Colonic mucosa (tissue), 4 donors: ENCODE results near the gene CACNA1A. TPM values are rescaled to one million over a fixed set of nuclear protein-coding genes. Genes with fewer than 3 reads are reported as not detected.

ENCODE experiments used
- DNase-seq: peaks from one replicate; pipeline ENCODE4 v3.0.0-alpha.2; 2020
- H3K27ac ChIP-seq: fragments of 200-600 bp; one replicate; pipeline ENCODE4 v1.8.0; 2021
- H3K27me3 ChIP-seq: fragments of 200-600 bp; one replicate; pipeline ENCODE4 v1.8.0; 2021
- H3K36me3 ChIP-seq: fragments of 200-600 bp; one replicate; pipeline ENCODE4 v1.8.0; 2021
- H3K4me1 ChIP-seq: fragments of 200-600 bp; one replicate; pipeline ENCODE4 v1.8.0; 2021; ENCODE audit warnings: mild to moderate bottlenecking
- H3K4me3 ChIP-seq: fragments of 200-600 bp; one replicate; pipeline ENCODE4 v1.8.0; 2021
- H3K9ac ChIP-seq, 2 donors: one replicate each; pipeline ENCODE4 v1.7.0; 2013; ENCODE audit warnings: control low read depth in 2 of 2, low read depth in 2 of 2, low read length in 2 of 2
- H3K9me3 ChIP-seq: fragments of 200-600 bp; one replicate; pipeline ENCODE4 v1.8.0; 2021
- CTCF ChIP-seq: fragments of 200-600 bp; IDR thresholded peaks from one replicate; pipeline ENCODE4 v1.8.0; 2022; ENCODE audit warnings: antibody characterized with exemption, mild to moderate bottlenecking
- intact Hi-C: fragments of 100-400 bp; cut with DNase I; formaldehyde crosslinking; loops from one replicate; pipeline ENCODE4 v1.14.1; 2022
- total RNA-seq, 2 donors: library from RNA; stranded (reverse); fragmentation: NEBNext Ultra II Directional in 1 of 2; extraction: Animal tissue kit (Norgen Biotek cat#: 25700) in 1 of 2; gene quantifications; one replicate each; pipeline ENCODE4 v1.2.1, GENCODE V29; 2021
- donor health status: healthy.
- donor health status: DM: no; HTN: no; CAD: no.
- donor health status: DM: no; HTN: no; CAD: no.

CACNA1A gene
- total RNA-seq, 2 donors from 2014 or later, result 4.9 to 6.1 TPM

GRCh38 chr19:13382633-13382938, 123.7 kb downstream of the CACNA1A start:
- intact Hi-C loops, result no loop called here
- Histone ChIP-seq H3K36me3 (no peaks in the 10 kb centered on the region), H3K9me3 (no peaks in the 10 kb centered on the region), H3K4me1 (no peaks in the 10 kb centered on the region), H3K27me3 (no peaks in the 10 kb centered on the region), H3K4me3 (no peak overlapping the region), H3K9ac (no peak overlapping the region), H3K27ac (no peak overlapping the region)
- TF ChIP-seq CTCF, result no peak
- no peak for DNase-seq

GRCh38 chr19:13381827-13382632, 124.2 kb downstream of the CACNA1A start:
- H3K9ac ChIP-seq, result no peak overlapping the region
- H3K27ac ChIP-seq, result no peak overlapping the region
- H3K36me3 ChIP-seq, result no peaks in the 10 kb centered on the region
- intact Hi-C loops, result no loop called here
- TF ChIP-seq CTCF, result no peak
- H3K27me3 ChIP-seq, result no peaks in the 10 kb centered on the region
- H3K9me3 ChIP-seq, result no peaks in the 10 kb centered on the region
- no peaks in the 10 kb centered on the region for H3K4me1 ChIP-seq
- no peak overlapping the region for H3K4me3 ChIP-seq
- no peak for DNase-seq

GRCh38 chr19:13376537-13376936, 129.7 kb downstream of the CACNA1A start:
- Histone ChIP-seq H3K27ac (no peak overlapping the region), H3K9me3 (no peaks in the 10 kb centered on the region), H3K4me1 (no peaks in the 10 kb centered on the region), H3K27me3 (no peaks in the 10 kb centered on the region), H3K9ac (no peak overlapping the region), H3K4me3 (no peak overlapping the region), H3K36me3 (no peaks in the 10 kb centered on the region)
- DNase-seq, result no peak
- TF ChIP-seq CTCF, result no peak
- intact Hi-C loops, result no loop called here

- H3K36me3 ChIP-seq, result no peaks in the 10 kb centered on the region
Observed at GRCh38 chr19:13373599-13373998, 132.7 kb downstream of the CACNA1A start.

GRCh38 chr19:13370948-13371347, 135.3 kb downstream of the CACNA1A start:
- Histone ChIP-seq H3K4me3 (no peak overlapping the region), H3K9ac (no peak overlapping the region), H3K36me3 (no peaks in the 10 kb centered on the region), H3K27ac (no peak overlapping the region), H3K4me1 (no peaks in the 10 kb centered on the region), H3K9me3 (no peaks in the 10 kb centered on the region), H3K27me3 (no peaks in the 10 kb centered on the region)
- DNase-seq, result no peak
- intact Hi-C loops, result no loop called here
- no peak for TF ChIP-seq CTCF

More at GRCh38 chr19:13373599-13373998, 132.7 kb downstream of the CACNA1A start:
- Histone ChIP-seq H3K27me3 (no peaks in the 10 kb centered on the region), H3K9me3 (no peaks in the 10 kb centered on the region), H3K27ac (no peak overlapping the region), H3K4me3 (no peak overlapping the region), H3K9ac (no peak overlapping the region), H3K4me1 (no peaks in the 10 kb centered on the region)
- no peak for DNase-seq
- TF ChIP-seq CTCF, result no peak
- intact Hi-C loops, result no loop called here
